Tibial artery (tissue), 4 donors: Measurements from ENCODE around the gene MMP21.

Source experiments
- DNase-seq, 2 donors: peaks; one replicate each; pipeline ENCODE4 v3.0.0-alpha.2; 2019
- H3K27ac ChIP-seq, 2 donors: fragments of 200-600 bp; sonication (generic) in 1 of 2; 1 replicate in 1 of 2; 2 replicates in 1 of 2; pipeline ENCODE4 v1.5.1; 2018 to 2019; ENCODE audit warnings: mild to moderate bottlenecking in 1 of 2
- H3K27me3 ChIP-seq, 2 donors: fragments of 200-600 bp; sonication (generic) in 1 of 2; one replicate each; pipeline versions ENCODE4 v1.5.1 to v1.6.0; 2016 to 2019
- H3K36me3 ChIP-seq, 3 donors: fragments of 200-600 bp; sonication (generic) in 2 of 3; one replicate each; pipeline ENCODE4 v1.5.1; 2016 to 2019; ENCODE audit warnings: mild to moderate bottlenecking in 2 of 3
- H3K4me1 ChIP-seq, 4 donors: fragments of 200-600 bp; sonication (generic) in 2 of 4; 1 replicate in 3 of 4; 2 replicates in 1 of 4; pipeline ENCODE4 v1.5.1; 2016 to 2019
- H3K4me3 ChIP-seq, 2 donors: fragments of 200-600 bp; sonication (generic) in 1 of 2; 1 replicate in 1 of 2; 2 replicates in 1 of 2; pipeline ENCODE4 v1.5.1; 2018 to 2019; ENCODE audit warnings: mild to moderate bottlenecking in 2 of 2
- H3K9me3 ChIP-seq, 3 donors: fragments of 200-600 bp; sonication (generic) in 1 of 3; one replicate each; pipeline ENCODE4 v1.5.1; 2016 to 2019
- intact Hi-C: fragments of 100-400 bp; cut with DNase I; formaldehyde crosslinking; loops from one replicate; pipeline ENCODE4 v1.15.0; 2023; ENCODE audit warnings: low total_unique reads
- TF ChIP-seq, protein P1 (sequence below), 2 experiments: fragments of 200-600 bp in 1 of 2; fragments of 450-650 bp in 1 of 2; IDR thresholded peaks; one replicate each; pipeline ENCODE4 v1.5.1; 2017 to 2019; ENCODE audit warnings: antibody characterized with exemption in 2 of 2, mild to moderate bottlenecking in 1 of 2, moderate library complexity in 1 of 2

Gene MMP21

DNA sequence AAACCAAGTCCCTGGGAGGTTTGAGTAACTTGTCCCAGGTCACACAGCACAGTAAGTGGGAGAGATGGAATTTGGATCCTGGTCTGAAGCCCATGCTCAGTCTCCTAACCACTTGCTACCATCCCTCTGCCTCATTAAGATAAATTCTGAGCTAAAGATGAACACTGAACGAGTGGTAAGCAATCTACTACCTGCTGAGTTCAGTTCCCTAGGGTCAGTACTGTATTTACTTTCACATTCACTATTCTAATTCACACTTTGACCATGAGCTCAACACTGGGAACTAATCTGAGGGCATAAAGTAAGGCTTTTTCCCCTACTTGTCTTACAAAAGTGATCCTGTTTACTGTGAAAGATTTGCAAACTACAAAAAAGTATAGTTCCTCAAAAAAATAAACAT lies 45.1 kb upstream of the MMP21 start:
- Histone ChIP-seq H3K36me3 (peaks cover 0 to 3% (median 0%) of the 10 kb centered on the region in 3 donors), H3K27ac (no peak overlapping the region), H3K4me1 (peaks cover 0 to 32% (median 21%) of the 10 kb centered on the region in 4 donors), H3K27me3 (no peaks in the 10 kb centered on the region), H3K4me3 (no peak overlapping the region), H3K9me3 (no peaks in the 10 kb centered on the region)
- DNase-seq = no peak
- intact Hi-C loops = loop anchor here (10.0 kb wide), 1 partner anchor 96 kb away; no protein-coding TSS in a partner anchor
- TF ChIP-seq, protein P1, sequence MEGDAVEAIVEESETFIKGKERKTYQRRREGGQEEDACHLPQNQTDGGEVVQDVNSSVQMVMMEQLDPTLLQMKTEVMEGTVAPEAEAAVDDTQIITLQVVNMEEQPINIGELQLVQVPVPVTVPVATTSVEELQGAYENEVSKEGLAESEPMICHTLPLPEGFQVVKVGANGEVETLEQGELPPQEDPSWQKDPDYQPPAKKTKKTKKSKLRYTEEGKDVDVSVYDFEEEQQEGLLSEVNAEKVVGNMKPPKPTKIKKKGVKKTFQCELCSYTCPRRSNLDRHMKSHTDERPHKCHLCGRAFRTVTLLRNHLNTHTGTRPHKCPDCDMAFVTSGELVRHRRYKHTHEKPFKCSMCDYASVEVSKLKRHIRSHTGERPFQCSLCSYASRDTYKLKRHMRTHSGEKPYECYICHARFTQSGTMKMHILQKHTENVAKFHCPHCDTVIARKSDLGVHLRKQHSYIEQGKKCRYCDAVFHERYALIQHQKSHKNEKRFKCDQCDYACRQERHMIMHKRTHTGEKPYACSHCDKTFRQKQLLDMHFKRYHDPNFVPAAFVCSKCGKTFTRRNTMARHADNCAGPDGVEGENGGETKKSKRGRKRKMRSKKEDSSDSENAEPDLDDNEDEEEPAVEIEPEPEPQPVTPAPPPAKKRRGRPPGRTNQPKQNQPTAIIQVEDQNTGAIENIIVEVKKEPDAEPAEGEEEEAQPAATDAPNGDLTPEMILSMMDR (IDR thresholded peaks at IDR 0.05) = no peak

DNA sequence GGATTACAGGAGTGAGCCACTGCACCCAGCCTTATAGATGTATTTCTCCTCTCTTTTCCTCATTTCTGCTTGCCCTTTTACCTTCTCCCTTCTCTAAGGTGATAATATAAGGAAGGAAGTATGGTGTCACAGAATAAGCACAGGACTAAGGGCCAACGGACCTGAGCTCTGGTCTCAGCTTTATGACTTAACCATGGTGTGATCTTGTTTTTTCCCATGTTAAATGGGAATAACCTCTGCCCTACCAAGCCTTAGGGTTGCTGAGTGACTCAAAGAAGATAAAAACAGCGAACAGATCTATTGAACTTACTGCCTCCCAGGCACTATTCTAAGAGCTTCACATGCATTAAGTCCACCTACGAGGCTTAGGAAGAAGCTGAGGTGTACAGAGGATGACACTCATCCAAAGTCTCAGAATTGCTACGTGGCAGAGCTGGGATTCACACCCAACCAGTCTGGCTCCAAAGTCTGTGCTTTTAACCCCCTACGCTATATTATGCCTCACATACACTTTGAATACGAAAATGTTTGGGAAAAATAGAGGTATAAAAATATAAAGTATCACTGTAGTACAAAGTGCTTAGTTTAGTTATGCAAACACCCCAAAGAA lies 41.8 kb upstream of the MMP21 start:
- peaks cover 0 to 11% (median 6%) of the 10 kb centered on the region in 4 donors for H3K4me1 ChIP-seq
- DNase-seq = no peak
- H3K4me3 ChIP-seq = no peak overlapping the region
- TF ChIP-seq, protein P1 (IDR thresholded peaks at IDR 0.05) = no peak
- intact Hi-C loops = no loop called here
- no peaks in the 10 kb centered on the region for H3K27me3 ChIP-seq
- H3K36me3 ChIP-seq = peaks cover 18 to 32% (median 22%) of the 10 kb centered on the region in 3 donors
- no peak overlapping the region for H3K27ac ChIP-seq
- H3K9me3 ChIP-seq = no peaks in the 10 kb centered on the region

DNA sequence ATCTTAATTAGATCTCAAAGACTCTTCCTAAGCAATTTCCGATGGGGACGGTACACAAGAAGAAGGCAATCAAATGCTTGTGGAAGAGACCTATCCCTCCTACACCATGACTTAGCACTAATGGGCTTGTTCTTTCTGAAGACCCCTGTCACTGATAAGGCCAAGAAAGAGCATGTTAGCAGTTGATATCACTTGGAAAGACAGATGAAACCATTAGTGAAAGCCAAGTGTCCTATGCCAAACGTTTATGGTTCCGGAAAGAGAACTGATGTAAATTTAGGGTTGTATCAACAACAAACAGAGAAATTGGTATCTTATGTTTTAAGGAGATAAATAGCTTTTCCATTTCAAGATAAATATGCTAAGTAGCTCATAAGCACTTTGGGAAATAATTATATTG lies 40.9 kb upstream of the MMP21 start:
- no peaks in the 10 kb centered on the region for H3K27me3 ChIP-seq
- TF ChIP-seq, protein P1 (IDR thresholded peaks at IDR 0.05) = no peak
- H3K4me1 ChIP-seq = peaks cover 0 to 2% (median 0%) of the 10 kb centered on the region in 4 donors
- DNase-seq = no peak
- intact Hi-C loops = no loop called here
- no peaks in the 10 kb centered on the region for H3K9me3 ChIP-seq
- H3K4me3 ChIP-seq = no peak overlapping the region
- H3K27ac ChIP-seq = no peak overlapping the region
- peaks cover 22 to 32% (median 22%) of the 10 kb centered on the region in 3 donors for H3K36me3 ChIP-seq

DNA sequence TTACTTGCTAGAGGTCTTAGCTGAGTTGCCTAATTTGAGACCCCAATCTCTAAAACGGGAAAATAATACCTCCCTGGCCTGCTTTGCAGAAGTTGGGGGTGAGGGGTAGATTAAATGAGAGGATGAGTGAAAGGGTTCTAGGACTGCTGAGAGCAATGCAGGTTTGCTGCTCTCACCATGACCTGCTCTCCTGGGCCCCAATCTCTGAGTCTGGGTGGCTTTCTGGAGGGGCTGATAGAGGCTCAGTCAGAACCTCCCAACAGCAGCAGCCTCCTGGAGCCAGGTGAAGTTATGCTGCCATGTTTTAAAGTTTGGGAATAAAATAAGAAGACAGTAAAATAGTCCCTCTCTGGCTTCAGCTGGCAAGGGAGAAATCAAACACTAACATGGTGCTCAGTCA lies 40.1 kb upstream of the MMP21 start:
- H3K4me1 ChIP-seq = no peaks in the 10 kb centered on the region
- TF ChIP-seq, protein P1 (IDR thresholded peaks at IDR 0.05) = no peak
- no peak for DNase-seq
- no peaks in the 10 kb centered on the region for H3K27me3 ChIP-seq
- H3K9me3 ChIP-seq = no peaks in the 10 kb centered on the region
- no peak overlapping the region for H3K4me3 ChIP-seq
- H3K36me3 ChIP-seq = peaks cover 28 to 39% (median 30%) of the 10 kb centered on the region in 3 donors
- no peak overlapping the region for H3K27ac ChIP-seq
- intact Hi-C loops = no loop called here

GRCh38 chr10:125812128-125812750 lies 36.6 kb upstream of the MMP21 start:
- Histone ChIP-seq H3K27me3 (no peaks in the 10 kb centered on the region), H3K36me3 (peaks cover 38 to 67% (median 50%) of the 10 kb centered on the region in 3 donors), H3K27ac (no peak overlapping the region), H3K4me1 (no peaks in the 10 kb centered on the region), H3K9me3 (no peaks in the 10 kb centered on the region), H3K4me3 (no peak overlapping the region)
- intact Hi-C loops = no loop called here
- DNase-seq = no peak
- TF ChIP-seq, protein P1 (IDR thresholded peaks at IDR 0.05) = no peak
